Large intestine (tissue), 3 donors: ENCODE measurements around the gene SELENON. TPM values are rescaled to one million over a fixed set of nuclear protein-coding genes. Genes with fewer than 3 reads are reported as not detected.
A peak's percentile ranks its signal among the peaks of the same experiment; 100 is the strongest.

Experiments used
- DNase-seq, 2 donors: peaks; one replicate each; pipeline versions ENCODE4 v3.0.0 to v3.0.0-alpha.2; 2013
- H3K27ac ChIP-seq: one replicate; pipeline ENCODE4 v1.5.1; 2013; ENCODE audit warnings: low read length
- H3K27me3 ChIP-seq: 2 replicates; pipeline ENCODE4 v1.6.1; 2013; ENCODE audit warnings: low read length; ENCODE audit not compliant: control insufficient read depth, insufficient read depth
- H3K36me3 ChIP-seq: 2 replicates; pipeline ENCODE4 v1.6.1; 2013; ENCODE audit warnings: low read length; ENCODE audit not compliant: control insufficient read depth, insufficient read depth
- H3K4me1 ChIP-seq: one replicate; pipeline ENCODE4 v1.6.1; 2013; ENCODE audit warnings: low read length; ENCODE audit not compliant: control insufficient read depth, insufficient read depth
- H3K4me3 ChIP-seq: one replicate; pipeline ENCODE4 v1.5.1; 2013; ENCODE audit warnings: low read length
- H3K9me3 ChIP-seq: one replicate; pipeline ENCODE4 v1.6.1; 2013; ENCODE audit warnings: mild to moderate bottlenecking, low read depth, low read length, moderate library complexity; ENCODE audit not compliant: control insufficient read depth
- WGBS: methylation state at CpG from one replicate; pipeline ENCODE4 v1.1.5; 2013; ENCODE audit warnings: low lambda C conversion rate; ENCODE audit not compliant: insufficient coverage; 5-methylcytosine and 5-hydroxymethylcytosine counted together
- polyA plus RNA-seq: library from polyadenylated mRNA; unstranded; fragments of 120-200 nt; gene quantifications from one replicate; pipeline ENCODE4 v1.2.1, GENCODE V29; 2013

SELENON gene
- polyA plus RNA-seq, 1 donor: 62.9 TPM

DNA sequence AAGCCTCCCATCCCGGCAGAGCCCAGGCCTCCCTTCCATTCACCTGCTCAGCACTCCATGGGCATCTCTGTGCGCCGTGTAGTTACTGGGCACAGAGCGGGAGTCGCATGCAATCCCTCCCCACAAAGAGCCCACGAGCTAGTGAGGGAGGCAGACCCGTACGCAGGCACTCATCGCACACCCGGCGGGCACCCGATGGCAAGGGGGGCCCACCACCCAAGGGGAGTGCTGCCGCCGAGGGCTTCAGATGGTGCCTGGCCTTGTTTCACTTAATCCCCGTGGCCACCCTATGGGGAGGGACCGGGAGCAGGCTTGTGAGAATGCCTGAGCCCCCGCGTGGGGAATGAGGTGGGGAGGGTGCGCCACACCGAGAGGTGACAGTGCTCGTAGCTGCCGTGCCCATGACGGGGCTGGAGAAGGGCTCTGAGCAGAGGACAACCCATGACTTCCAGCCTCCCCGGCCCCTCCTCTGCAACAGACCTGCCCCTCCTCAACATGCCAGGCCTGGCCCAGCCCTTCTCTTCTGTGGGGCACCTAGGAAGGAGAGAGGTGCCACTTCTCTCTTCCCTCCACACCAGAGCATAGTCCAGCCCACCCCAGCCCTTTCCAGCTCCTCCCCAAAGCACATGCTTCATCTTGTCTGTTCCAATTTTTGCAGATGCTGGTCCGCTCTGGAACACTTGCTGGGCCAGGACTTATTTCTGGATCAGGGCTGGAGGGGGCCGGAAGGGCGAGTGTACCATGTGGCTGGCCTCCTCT is 30.2 kb upstream of the SELENON start:
- Histone ChIP-seq H3K27me3 (no peaks in the 10 kb centered on the region), H3K4me3 (no peak overlapping the region), H3K36me3 (no peaks in the 10 kb centered on the region), H3K4me1 (peaks cover 49% of the 10 kb centered on the region), H3K9me3 (peaks cover 3% of the 10 kb centered on the region), H3K27ac (peak overlapping the region; percentile 84)
- DNase-seq: peak in 1 of 2 donors; percentile 31
- no CpG with 5 or more reads among the region's 27 CpGs for WGBS

DNA sequence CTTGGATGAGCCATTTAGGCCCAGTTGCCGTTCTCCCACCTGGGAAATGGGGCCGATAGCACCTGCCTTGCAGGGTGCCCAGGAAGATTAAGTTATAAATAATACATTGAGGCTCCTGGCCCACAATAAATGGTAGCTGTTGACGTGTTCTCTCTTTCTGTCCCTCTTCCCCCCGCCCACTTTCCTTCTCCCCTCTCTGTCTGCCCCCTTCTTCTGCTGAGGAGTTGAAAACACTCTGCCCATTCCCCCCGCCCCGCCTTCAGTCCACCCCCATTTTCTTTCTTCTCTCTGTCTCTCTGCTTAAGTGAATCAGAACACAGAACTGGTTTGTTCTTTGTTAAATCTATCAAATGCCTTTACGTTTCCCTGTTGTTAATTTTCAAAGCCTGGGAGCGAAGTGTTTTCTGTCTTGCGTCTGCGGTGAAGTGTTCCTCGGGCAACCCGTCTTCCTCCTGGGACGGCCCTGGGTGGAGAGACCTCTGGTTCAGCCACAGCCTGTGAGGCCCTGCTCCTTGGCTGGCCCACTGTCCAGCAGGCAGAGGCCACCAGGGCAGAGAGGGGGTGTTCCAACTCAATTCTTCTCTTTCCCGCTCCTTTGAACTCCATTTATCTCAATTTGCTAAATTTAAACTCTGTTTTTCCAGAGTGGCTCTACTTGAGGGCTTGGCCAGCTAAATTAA is 29.3 kb upstream of the SELENON start:
- H3K9me3 ChIP-seq: peaks cover 3% of the 10 kb centered on the region
- no peaks in the 10 kb centered on the region for H3K36me3 ChIP-seq
- H3K27me3 ChIP-seq: no peaks in the 10 kb centered on the region
- H3K4me1 ChIP-seq: peaks cover 56% of the 10 kb centered on the region
- DNase-seq: no peak
- H3K27ac ChIP-seq: peak overlapping the region; percentile 84
- WGBS: 63% methylated on average over 4 of the region's 14 CpGs
- no peak overlapping the region for H3K4me3 ChIP-seq

DNA sequence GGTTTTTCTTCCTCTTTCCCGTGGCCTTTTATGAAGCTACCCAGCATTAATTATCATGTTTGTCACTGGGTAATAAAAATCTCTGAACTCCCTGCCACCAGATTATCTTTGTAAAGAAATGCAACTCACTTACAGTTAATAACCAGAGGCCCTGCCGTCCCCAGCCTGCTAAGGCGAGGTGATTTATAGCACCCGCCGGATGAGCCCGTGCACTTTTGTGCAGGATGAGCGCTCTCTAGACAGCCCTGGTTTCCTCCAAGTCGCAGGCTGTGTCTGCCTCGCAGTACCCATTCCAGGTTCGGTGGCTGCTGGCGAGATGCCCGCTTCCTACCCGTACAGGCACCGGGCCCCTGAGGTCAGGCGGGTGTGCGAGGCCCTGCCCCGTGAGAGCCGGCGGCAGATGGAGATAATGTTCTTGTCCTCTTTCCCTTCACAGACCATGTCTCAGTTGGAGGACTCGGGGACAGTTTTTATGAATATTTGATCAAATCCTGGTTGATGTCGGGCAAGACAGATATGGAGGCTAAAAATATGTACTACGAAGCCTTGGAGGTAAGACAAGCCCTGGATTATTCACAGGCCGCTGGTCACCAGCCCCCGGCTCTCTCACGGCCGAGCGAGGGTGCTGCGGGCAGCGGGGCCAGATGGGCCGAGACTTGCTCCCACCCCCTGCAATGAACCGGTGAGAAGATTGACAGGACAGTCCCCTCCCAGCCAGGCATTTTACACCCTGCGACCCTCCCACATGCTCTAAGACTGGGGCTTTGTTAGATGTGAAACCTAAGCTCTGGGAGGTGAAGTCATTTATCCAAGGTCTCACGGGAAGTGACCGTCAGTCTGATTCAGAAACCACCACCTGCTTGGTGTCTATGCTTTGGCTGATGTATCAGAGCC is 28.5 kb upstream of the SELENON start:
- WGBS: 20% methylated on average over 1 of the region's 34 CpGs
- Histone ChIP-seq H3K27me3 (no peaks in the 10 kb centered on the region), H3K9me3 (peaks cover 3% of the 10 kb centered on the region), H3K4me1 (peaks cover 56% of the 10 kb centered on the region), H3K36me3 (no peaks in the 10 kb centered on the region), H3K4me3 (peak overlapping the region; percentile 10), H3K27ac (peak overlapping the region; percentile 84)
- peak; percentile 80 to 92 for DNase-seq

DNA sequence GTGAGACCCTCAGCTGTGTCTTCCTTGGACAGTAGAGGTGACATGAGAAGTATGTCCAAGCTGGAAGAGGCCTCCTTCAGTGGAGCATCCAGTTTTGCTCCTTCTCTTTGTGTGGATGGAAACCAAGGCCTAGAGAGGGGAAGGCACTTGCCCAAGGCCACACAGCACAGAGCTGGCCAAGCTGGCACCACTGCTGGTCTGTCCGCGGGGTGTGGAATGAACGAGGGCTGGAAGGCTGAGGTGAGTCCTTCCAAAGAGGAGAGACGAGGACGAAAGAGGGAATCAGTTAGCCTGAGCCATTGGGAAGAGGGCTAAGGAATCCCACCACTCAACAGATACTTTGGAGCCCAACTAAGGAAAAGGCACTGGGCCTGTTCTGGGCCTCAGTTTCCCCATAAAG is 27.8 kb upstream of the SELENON start:
- Histone ChIP-seq H3K9me3 (peaks cover 3% of the 10 kb centered on the region), H3K27me3 (no peaks in the 10 kb centered on the region), H3K4me1 (peaks cover 56% of the 10 kb centered on the region), H3K36me3 (no peaks in the 10 kb centered on the region), H3K4me3 (peak overlapping the region; percentile 10), H3K27ac (peak overlapping the region; percentile 84)
- no peak for DNase-seq
- 96% methylated on average over 5 of the region's 5 CpGs for WGBS

DNA sequence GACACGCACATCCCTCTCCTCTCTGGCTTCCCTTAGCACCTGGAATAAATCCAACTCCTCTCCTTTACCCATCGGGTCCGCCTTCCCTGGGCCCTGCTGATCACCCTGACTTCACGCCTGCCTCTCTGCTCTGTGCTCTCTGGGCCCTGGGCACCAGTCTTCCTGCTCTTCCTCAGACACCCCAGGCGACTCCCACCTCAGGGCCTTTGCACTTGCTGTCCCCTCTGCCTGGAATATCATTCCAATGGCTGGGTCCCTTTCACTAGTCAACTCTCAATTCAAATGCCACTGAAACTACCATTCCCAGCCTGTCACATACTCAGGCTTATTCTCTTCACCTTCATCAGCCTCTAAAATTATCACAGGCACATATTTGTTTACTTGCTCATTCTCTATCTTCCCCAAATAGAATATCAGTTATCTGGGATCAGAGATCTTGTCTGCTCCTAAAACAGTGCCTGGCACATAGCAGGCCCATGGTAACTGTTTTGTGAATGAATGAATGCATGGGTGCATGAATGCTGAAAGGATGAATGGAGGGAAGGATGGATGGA is 27.2 kb upstream of the SELENON start:
- peaks cover 56% of the 10 kb centered on the region for H3K4me1 ChIP-seq
- H3K4me3 ChIP-seq: no peak overlapping the region
- peaks cover 3% of the 10 kb centered on the region for H3K9me3 ChIP-seq
- H3K27ac ChIP-seq: peak overlapping the region; percentile 4
- no peaks in the 10 kb centered on the region for H3K36me3 ChIP-seq
- no CpG with 5 or more reads among the region's 5 CpGs for WGBS
- no peak for DNase-seq
- no peaks in the 10 kb centered on the region for H3K27me3 ChIP-seq

DNA sequence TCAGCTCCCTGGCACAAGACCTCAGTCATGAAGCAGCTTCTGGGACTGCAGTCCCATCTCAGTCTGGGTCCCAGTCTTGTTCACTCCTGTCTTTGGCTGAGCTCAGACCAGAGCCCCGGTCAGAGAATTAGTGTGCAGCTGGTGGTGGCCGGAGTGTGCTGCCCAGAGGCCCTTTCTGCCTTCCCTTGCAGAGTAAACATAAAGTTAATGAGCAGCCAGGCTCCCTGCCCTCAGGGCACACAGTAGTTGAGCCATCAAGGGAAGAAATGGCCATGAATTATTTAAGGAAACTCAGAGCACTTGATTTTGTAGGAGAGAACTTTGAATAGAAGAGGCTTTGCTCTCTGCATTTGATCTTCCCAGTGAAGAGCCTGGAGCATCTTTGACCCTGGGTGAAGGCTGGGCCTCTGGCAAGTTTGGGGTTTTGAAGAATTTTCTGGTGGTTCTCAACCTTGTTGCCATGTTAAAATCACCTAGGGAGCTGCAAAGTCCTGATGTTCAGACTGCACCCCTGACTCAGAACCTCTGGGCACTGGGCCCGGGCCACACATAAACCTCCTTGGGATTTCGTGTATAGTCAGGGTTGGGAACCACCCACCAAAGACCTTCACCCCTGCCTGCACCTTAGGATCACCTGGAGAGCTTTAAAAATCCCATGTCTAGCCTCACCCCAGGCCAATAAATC is 26.4 kb upstream of the SELENON start:
- no peaks in the 10 kb centered on the region for H3K27me3 ChIP-seq
- WGBS: no CpG with 5 or more reads among the region's 4 CpGs
- peaks cover 56% of the 10 kb centered on the region for H3K4me1 ChIP-seq
- H3K27ac ChIP-seq: peak overlapping the region; percentile 61
- peak; percentile 51 to 71 for DNase-seq
- peak overlapping the region; percentile 8 for H3K4me3 ChIP-seq
- no peaks in the 10 kb centered on the region for H3K36me3 ChIP-seq
- peaks cover 3% of the 10 kb centered on the region for H3K9me3 ChIP-seq

DNA sequence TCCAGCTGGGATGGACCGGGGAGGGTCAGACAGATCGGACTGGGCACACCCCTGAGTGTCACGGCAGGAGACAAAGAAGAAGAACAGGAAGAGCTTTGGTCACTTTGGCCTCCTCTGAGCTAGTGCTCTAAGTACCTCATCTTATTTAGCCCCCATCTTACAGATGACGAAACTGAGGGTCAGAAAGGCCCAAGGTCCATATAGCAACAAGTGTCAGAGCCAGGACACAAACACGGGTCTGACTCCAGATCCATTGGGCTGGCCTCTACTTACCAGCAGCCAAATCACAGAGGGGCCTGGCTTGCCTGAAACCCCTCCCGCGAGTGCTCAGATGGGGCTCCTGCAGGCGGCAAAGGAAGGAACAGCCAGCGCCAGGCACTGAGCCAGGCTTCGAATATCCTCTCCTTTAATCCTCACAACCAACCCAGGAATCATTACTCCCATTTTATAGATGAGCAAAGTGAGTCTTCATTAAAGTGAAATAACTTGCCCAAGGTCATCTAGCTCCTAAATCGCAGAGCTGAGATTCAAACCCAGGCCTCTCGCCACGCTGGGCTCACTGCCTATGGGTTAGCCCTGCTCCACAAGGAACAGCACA is 25.7 kb upstream of the SELENON start:
- no peak for DNase-seq
- H3K4me3 ChIP-seq: no peak overlapping the region
- H3K4me1 ChIP-seq: peaks cover 57% of the 10 kb centered on the region
- no CpG with 5 or more reads among the region's 13 CpGs for WGBS
- no peaks in the 10 kb centered on the region for H3K27me3 ChIP-seq
- H3K36me3 ChIP-seq: no peaks in the 10 kb centered on the region
- H3K27ac ChIP-seq: peak overlapping the region; percentile 47
- peaks cover 3% of the 10 kb centered on the region for H3K9me3 ChIP-seq

DNA sequence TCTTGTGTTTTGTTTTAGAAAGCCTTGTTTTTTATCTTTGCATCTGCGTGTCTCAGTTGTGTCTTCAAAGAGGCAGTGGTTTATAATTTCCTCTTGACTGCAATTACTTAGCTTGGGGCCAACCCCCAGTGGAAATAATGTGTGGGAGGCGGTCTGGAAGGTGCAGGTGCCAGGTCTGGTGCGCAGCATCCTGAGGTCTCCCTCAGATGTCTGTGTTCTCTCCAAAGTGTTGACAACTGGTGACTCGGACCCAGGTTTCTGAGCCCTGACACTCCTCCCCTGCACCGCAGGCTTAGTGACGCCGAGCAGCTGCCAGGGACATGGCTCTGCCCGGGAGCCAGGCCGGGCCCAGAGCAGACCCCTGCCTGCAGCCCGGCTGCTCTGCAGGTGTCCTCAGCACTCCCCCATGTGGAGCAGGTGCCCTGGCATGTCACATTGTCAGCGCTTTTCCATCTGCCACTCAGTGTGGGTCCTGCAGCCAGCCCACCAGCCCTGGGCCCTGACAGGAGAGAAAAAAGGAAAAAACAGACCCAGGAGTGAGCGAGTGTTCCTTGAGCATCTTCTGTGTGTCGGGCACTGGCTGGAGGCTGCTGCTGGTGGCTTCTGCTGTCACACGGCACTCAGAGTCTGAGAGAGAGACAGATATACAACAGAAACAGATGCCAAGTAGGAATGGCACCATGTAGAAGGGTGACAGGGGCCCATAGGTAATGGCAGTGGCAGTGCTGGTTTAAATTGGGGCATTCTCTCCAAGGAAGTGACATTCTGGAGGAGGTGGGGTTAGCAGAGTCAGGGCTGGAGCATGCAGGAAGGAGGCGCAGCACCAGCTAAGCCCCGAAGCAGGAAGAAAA is 24.8 kb upstream of the SELENON start:
- no peaks in the 10 kb centered on the region for H3K9me3 ChIP-seq
- no peaks in the 10 kb centered on the region for H3K27me3 ChIP-seq
- no CpG with 5 or more reads among the region's 16 CpGs for WGBS
- H3K4me1 ChIP-seq: peaks cover 57% of the 10 kb centered on the region
- no peak overlapping the region for H3K27ac ChIP-seq
- DNase-seq: peak in 1 of 2 donors; percentile 23
- no peak overlapping the region for H3K4me3 ChIP-seq
- H3K36me3 ChIP-seq: no peaks in the 10 kb centered on the region

DNA sequence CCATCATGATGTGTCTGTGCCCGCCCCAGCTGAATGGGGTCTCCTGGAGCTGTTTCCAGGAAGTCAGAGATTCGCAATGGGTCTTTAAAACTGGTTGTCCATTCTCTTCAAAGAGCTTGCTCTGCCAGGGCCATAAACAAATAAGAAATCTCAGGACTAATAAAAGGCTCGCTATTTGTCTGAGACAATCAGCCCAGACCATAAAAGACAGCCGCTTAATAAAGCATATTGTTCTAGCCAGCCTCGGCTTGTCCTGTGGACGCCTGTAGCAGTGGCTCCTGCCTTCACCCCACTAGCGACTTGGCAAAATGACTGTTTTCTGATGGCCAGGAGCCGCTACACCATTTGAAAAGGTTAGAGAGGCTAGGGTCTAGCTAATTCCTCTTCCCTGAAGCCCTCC is 20.6 kb upstream of the SELENON start:
- H3K36me3 ChIP-seq: peaks cover 6% of the 10 kb centered on the region
- H3K4me1 ChIP-seq: peaks cover 31% of the 10 kb centered on the region
- peak in 1 of 2 donors; percentile 55 for DNase-seq
- WGBS: no CpG with 5 or more reads among the region's 8 CpGs
- no peak overlapping the region for H3K4me3 ChIP-seq
- no peak overlapping the region for H3K27ac ChIP-seq
- no peaks in the 10 kb centered on the region for H3K27me3 ChIP-seq
- no peaks in the 10 kb centered on the region for H3K9me3 ChIP-seq
